ENCODE data around the gene MSANTD7. TPM values are rescaled to one million over a fixed set of nuclear protein-coding genes. Genes with fewer than 3 reads are reported as not detected.

The MSANTD7 gene
- total RNA-seq, 1 experiment from 2014 or later, result 14.3 TPM

DNA sequence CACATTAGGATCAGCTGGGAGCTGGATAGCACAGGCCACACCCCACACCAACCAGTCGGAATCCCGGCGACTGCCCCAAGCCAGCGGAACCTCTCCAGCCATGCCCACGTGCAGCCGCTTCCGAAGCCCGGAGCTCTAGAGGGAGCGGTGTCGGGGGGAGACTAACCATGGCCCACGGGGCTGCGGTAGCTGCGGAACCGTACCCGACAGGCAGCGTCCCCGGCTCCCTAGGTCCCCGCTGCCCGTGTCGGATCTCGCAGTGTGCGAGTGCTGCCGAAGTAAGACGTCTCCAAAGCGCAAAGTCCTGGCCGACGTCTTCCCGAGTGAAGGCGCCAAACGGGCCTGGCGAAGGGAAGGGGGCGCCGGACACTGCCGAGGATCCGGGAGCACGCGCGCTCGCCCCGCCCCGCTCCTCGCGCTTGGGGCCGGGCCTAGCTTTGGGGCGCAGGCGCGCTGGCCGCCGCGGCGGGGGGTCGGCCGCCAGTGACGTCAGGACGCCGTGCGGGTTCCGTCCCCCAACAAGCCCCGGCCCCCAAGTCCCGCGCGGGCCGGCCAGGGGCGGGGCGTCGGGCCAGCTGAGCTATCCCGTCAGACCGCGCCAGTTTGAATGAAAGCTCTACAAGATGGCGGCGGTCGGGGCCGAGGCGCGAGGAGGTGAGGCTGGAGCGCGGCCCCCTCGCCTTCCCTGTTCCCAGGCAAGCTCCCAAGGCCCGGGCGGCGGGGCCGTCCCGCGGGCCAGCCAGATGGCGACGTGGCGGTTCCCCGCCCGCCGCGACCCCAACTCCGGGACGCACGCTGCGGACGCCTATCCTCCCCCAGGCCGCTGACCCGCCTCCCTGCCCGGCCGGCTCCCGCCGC lies 40.4 kb downstream of the MSANTD7 start, which contains the start of gene SUV39H2 (continued):
- TF ChIP-seq, protein P1, sequence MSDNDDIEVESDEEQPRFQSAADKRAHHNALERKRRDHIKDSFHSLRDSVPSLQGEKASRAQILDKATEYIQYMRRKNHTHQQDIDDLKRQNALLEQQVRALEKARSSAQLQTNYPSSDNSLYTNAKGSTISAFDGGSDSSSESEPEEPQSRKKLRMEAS (CRISPR knock-in tag; IDR thresholded peaks at IDR 0.05), result peak; percentile 94
- TF ChIP-seq, protein P2, sequence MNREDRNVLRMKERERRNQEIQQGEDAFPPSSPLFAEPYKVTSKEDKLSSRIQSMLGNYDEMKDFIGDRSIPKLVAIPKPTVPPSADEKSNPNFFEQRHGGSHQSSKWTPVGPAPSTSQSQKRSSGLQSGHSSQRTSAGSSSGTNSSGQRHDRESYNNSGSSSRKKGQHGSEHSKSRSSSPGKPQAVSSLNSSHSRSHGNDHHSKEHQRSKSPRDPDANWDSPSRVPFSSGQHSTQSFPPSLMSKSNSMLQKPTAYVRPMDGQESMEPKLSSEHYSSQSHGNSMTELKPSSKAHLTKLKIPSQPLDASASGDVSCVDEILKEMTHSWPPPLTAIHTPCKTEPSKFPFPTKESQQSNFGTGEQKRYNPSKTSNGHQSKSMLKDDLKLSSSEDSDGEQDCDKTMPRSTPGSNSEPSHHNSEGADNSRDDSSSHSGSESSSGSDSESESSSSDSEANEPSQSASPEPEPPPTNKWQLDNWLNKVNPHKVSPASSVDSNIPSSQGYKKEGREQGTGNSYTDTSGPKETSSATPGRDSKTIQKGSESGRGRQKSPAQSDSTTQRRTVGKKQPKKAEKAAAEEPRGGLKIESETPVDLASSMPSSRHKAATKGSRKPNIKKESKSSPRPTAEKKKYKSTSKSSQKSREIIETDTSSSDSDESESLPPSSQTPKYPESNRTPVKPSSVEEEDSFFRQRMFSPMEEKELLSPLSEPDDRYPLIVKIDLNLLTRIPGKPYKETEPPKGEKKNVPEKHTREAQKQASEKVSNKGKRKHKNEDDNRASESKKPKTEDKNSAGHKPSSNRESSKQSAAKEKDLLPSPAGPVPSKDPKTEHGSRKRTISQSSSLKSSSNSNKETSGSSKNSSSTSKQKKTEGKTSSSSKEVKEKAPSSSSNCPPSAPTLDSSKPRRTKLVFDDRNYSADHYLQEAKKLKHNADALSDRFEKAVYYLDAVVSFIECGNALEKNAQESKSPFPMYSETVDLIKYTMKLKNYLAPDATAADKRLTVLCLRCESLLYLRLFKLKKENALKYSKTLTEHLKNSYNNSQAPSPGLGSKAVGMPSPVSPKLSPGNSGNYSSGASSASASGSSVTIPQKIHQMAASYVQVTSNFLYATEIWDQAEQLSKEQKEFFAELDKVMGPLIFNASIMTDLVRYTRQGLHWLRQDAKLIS (CRISPR knock-in tag; IDR thresholded peaks at IDR 0.05; ENCODE audit: borderline replicate concordance), result no peak
- TF ChIP-seq MXD4 (CRISPR knock-in tag; IDR thresholded peaks at IDR 0.05; ENCODE audit: borderline replicate concordance), result no peak
- TF ChIP-seq ZNF396 (CRISPR knock-in tag; IDR thresholded peaks at IDR 0.05; ENCODE audit: borderline replicate concordance), result no peak
- peak; percentile 81 for TF ChIP-seq ETV6 (CRISPR knock-in tag; IDR thresholded peaks at IDR 0.05)
- TF ChIP-seq NFE2L1 (CRISPR knock-in tag; IDR thresholded peaks at IDR 0.05), result 0 out of 2 replicates have a peak, but pooled peaks have one; percentile 29
- TF ChIP-seq SOX15 (CRISPR knock-in tag; IDR thresholded peaks at IDR 0.05), result no peak
- TF ChIP-seq, protein P3, sequence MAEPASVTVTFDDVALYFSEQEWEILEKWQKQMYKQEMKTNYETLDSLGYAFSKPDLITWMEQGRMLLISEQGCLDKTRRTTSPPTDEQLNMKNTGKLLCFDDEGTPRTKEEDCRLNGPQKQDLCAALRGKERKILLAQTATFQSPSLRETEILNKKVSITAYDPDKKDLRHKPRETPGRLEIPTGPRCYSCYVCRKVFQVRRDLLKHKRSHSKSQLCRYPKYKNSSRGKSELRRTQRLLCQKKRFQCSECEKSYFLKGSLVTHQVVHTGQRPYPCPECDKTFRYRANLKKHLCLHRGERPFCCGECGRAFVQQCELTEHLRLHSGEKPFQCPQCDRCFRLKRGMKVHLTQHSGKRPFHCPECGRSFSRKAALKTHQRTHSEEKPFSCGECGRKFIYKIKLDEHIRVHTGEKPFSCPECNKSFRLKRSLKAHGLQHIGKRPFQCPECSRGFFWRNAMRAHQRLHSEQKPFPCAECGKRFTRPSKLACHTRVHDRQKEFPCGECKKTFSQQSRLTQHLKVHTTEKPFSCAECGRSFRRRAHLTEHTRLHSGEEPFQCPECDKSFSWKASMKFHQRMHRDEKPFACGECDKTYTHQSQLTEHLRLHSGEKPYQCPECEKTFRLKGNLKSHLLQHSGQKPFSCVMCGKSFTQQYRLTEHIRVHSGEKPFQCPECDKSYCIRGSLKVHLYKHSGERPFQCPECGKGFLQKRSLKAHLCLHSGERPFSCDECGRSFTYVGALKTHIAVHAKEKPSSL (CRISPR knock-in tag; conservative IDR thresholded peaks at IDR 0.05), result no peak
- 0 out of 2 replicates have a peak, but pooled peaks have one; percentile 0 for TF ChIP-seq ATF1 (CRISPR knock-in tag; IDR thresholded peaks at IDR 0.05)
- TF ChIP-seq, protein P4, sequence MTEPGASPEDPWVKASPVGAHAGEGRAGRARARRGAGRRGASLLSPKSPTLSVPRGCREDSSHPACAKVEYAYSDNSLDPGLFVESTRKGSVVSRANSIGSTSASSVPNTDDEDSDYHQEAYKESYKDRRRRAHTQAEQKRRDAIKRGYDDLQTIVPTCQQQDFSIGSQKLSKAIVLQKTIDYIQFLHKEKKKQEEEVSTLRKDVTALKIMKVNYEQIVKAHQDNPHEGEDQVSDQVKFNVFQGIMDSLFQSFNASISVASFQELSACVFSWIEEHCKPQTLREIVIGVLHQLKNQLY (CRISPR knock-in tag; IDR thresholded peaks at IDR 0.05), result no peak
- TF ChIP-seq CREM (CRISPR knock-in tag; IDR thresholded peaks at IDR 0.05), result peak; percentile 76
- TF ChIP-seq HMGA2 (CRISPR knock-in tag; IDR thresholded peaks at IDR 0.05), result 0 out of 2 replicates have a peak, but pooled peaks have one; percentile 19
- TF ChIP-seq, protein P5, sequence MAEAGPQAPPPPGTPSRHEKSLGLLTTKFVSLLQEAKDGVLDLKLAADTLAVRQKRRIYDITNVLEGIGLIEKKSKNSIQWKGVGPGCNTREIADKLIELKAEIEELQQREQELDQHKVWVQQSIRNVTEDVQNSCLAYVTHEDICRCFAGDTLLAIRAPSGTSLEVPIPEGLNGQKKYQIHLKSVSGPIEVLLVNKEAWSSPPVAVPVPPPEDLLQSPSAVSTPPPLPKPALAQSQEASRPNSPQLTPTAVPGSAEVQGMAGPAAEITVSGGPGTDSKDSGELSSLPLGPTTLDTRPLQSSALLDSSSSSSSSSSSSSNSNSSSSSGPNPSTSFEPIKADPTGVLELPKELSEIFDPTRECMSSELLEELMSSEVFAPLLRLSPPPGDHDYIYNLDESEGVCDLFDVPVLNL (CRISPR knock-in tag; IDR thresholded peaks at IDR 0.05; ENCODE audit: borderline replicate concordance, low read depth), result peak; percentile 16; the same call in 1 of the 2 replicates
- TF ChIP-seq SP1 (CRISPR knock-in tag; conservative IDR thresholded peaks at IDR 0.05), result peak; percentile 59
- TF ChIP-seq FOXJ3 (CRISPR knock-in tag; IDR thresholded peaks at IDR 0.05; ENCODE audit: borderline replicate concordance), result no peak
- no peak for TF ChIP-seq ZNF232 (CRISPR knock-in tag; IDR thresholded peaks at IDR 0.05)
- TF ChIP-seq ZNF416 (CRISPR knock-in tag; IDR thresholded peaks at IDR 0.05), result no peak
- no peak for TF ChIP-seq CREB1 (CRISPR knock-in tag; IDR thresholded peaks at IDR 0.05)
- no peak for TF ChIP-seq RELA (CRISPR knock-in tag; IDR thresholded peaks at IDR 0.05; ENCODE audit: borderline replicate concordance)
- TF ChIP-seq KAT7 (CRISPR knock-in tag; IDR thresholded peaks at IDR 0.05; ENCODE audit: borderline replicate concordance), result no peak
- no peak for TF ChIP-seq ZNF317 (CRISPR knock-in tag; IDR thresholded peaks at IDR 0.05; ENCODE audit: borderline replicate concordance, low read depth)
- TF ChIP-seq NR2C2 (CRISPR knock-in tag; IDR thresholded peaks at IDR 0.05), result no peak
- TF ChIP-seq, protein P6, sequence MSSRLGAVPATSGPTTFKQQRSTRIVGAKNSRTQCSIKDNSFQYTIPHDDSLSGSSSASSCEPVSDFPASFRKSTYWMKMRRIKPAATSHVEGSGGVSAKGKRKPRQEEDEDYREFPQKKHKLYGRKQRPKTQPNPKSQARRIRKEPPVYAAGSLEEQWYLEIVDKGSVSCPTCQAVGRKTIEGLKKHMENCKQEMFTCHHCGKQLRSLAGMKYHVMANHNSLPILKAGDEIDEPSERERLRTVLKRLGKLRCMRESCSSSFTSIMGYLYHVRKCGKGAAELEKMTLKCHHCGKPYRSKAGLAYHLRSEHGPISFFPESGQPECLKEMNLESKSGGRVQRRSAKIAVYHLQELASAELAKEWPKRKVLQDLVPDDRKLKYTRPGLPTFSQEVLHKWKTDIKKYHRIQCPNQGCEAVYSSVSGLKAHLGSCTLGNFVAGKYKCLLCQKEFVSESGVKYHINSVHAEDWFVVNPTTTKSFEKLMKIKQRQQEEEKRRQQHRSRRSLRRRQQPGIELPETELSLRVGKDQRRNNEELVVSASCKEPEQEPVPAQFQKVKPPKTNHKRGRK (CRISPR knock-in tag; IDR thresholded peaks at IDR 0.05; ENCODE audit: borderline replicate concordance), result no peak
- 0 out of 2 replicates have a peak, but pooled peaks have one; percentile 42 for TF ChIP-seq ZNF263 (CRISPR knock-in tag; IDR thresholded peaks at IDR 0.05; ENCODE audit: low read depth)
- TF ChIP-seq, protein P7, sequence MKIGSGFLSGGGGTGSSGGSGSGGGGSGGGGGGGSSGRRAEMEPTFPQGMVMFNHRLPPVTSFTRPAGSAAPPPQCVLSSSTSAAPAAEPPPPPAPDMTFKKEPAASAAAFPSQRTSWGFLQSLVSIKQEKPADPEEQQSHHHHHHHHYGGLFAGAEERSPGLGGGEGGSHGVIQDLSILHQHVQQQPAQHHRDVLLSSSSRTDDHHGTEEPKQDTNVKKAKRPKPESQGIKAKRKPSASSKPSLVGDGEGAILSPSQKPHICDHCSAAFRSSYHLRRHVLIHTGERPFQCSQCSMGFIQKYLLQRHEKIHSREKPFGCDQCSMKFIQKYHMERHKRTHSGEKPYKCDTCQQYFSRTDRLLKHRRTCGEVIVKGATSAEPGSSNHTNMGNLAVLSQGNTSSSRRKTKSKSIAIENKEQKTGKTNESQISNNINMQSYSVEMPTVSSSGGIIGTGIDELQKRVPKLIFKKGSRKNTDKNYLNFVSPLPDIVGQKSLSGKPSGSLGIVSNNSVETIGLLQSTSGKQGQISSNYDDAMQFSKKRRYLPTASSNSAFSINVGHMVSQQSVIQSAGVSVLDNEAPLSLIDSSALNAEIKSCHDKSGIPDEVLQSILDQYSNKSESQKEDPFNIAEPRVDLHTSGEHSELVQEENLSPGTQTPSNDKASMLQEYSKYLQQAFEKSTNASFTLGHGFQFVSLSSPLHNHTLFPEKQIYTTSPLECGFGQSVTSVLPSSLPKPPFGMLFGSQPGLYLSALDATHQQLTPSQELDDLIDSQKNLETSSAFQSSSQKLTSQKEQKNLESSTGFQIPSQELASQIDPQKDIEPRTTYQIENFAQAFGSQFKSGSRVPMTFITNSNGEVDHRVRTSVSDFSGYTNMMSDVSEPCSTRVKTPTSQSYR (CRISPR knock-in tag; IDR thresholded peaks at IDR 0.05), result no peak
- no peak for TF ChIP-seq GTF2I (CRISPR knock-in tag; conservative IDR thresholded peaks at IDR 0.05)
